Coronary artery (tissue), 2 donors: Measurements from ENCODE around the gene MEIKIN.

Experiments used
- DNase-seq: peaks from one replicate; pipeline ENCODE4 v3.0.0-alpha.2; 2017; ENCODE audit warnings: low spot score
- H3K27ac ChIP-seq, 2 donors: fragments of 200-600 bp; sonication (generic); one replicate each; pipeline ENCODE4 v1.5.1; 2016 to 2019
- H3K4me3 ChIP-seq: fragments of 200-600 bp; sonication (generic); 2 replicates; pipeline ENCODE4 v1.5.1; 2016; ENCODE audit warnings: mild to moderate bottlenecking, moderate library complexity
- TF ChIP-seq, protein P1 (sequence below): fragments of 200-600 bp; sonication (generic); IDR thresholded peaks from one replicate; pipeline ENCODE4 v1.5.1; 2019; ENCODE audit warnings: antibody characterized with exemption

Gene MEIKIN

GRCh38 chr5:131867524-131867923, 77.9 kb downstream of the MEIKIN start:
- DNase-seq: no peak
- no peak overlapping the region for H3K4me3 ChIP-seq
- H3K27ac ChIP-seq: no peak overlapping the region
- TF ChIP-seq, protein P1, sequence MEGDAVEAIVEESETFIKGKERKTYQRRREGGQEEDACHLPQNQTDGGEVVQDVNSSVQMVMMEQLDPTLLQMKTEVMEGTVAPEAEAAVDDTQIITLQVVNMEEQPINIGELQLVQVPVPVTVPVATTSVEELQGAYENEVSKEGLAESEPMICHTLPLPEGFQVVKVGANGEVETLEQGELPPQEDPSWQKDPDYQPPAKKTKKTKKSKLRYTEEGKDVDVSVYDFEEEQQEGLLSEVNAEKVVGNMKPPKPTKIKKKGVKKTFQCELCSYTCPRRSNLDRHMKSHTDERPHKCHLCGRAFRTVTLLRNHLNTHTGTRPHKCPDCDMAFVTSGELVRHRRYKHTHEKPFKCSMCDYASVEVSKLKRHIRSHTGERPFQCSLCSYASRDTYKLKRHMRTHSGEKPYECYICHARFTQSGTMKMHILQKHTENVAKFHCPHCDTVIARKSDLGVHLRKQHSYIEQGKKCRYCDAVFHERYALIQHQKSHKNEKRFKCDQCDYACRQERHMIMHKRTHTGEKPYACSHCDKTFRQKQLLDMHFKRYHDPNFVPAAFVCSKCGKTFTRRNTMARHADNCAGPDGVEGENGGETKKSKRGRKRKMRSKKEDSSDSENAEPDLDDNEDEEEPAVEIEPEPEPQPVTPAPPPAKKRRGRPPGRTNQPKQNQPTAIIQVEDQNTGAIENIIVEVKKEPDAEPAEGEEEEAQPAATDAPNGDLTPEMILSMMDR: no peak

DNA sequence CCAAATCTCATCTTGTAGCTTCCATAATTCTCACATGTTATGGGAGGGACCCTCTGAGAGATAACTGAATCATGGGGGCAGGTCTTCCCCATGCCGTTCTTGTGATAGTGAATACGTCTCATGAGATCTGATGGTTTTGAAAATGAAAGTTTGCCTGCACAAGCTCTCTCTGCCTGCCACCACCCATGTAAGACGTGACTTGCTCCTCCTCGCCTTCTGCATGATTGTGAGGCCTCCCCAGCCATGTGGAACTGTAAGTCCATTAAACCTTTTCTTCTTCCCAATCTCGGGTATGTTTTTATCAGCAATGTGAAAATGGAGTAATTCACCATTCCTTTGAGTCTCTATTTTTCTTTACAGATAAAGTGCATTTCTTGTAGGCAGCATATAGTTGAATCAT, 81.8 kb downstream of the MEIKIN start:
- H3K27ac ChIP-seq: no peak overlapping the region
- no peak overlapping the region for H3K4me3 ChIP-seq
- TF ChIP-seq, protein P1: no peak
- no peak for DNase-seq

GRCh38 chr5:131857388-131857787, 88.1 kb downstream of the MEIKIN start:
- no peak overlapping the region for H3K4me3 ChIP-seq
- TF ChIP-seq, protein P1: no peak
- no peak for DNase-seq
- H3K27ac ChIP-seq: no peak overlapping the region

GRCh38 chr5:131855452-131855851, 90.0 kb downstream of the MEIKIN start:
- TF ChIP-seq, protein P1: no peak
- Histone ChIP-seq H3K4me3 (no peak overlapping the region), H3K27ac (no peak overlapping the region)
- DNase-seq: no peak

- TF ChIP-seq, protein P1: no peak
- no peak overlapping the region for H3K4me3 ChIP-seq
- DNase-seq: no peak
- no peak overlapping the region for H3K27ac ChIP-seq
Measured at GRCh38 chr5:131854134-131854533, 91.3 kb downstream of the MEIKIN start.

DNA sequence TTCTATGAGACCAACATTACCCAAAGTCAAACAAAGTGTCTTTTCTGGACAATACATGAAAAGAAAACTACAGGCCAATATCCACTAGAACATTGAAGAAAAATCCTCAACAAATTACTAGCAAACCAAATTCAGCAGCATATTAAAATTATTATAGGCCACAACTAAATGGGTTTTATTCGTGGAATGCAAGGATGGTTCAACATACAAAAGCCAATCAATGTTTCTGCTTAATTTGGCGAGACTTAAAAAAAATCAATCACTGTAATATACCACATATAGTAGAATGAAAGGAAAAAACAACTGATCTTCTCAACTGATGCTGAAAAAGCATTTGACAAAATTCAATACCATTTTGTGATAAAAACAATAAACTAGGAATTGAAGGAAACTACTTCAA, 96.8 kb downstream of the MEIKIN start:
- TF ChIP-seq, protein P1: no peak
- H3K4me3 ChIP-seq: no peak overlapping the region
- H3K27ac ChIP-seq: no peak overlapping the region
- DNase-seq: no peak

GRCh38 chr5:131846536-131846935, 98.9 kb downstream of the MEIKIN start:
- Histone ChIP-seq H3K27ac (no peak overlapping the region), H3K4me3 (no peak overlapping the region)
- TF ChIP-seq, protein P1: no peak
- DNase-seq: no peak
